ENCODE data around the gene TMEM117.

- TF ChIP-seq CTCF (IDR thresholded peaks at IDR 0.05), result no peak
- no peak for TF ChIP-seq POLR2A (IDR thresholded peaks at IDR 0.05)
Observed at GRCh38 chr12:44433659-44434058, 597.8 kb downstream of the TMEM117 start.
